Body of pancreas (tissue), 4 donors: ENCODE measurements around the gene TBX5.

Source experiments
- POLR2A ChIP-seq, 3 donors: fragments of 450-650 bp; IDR thresholded peaks; one replicate each; pipeline ENCODE4 v1.6.1; 2016; ENCODE audit warnings: antibody characterized with exemption in 3 of 3, mild to moderate bottlenecking in 2 of 3
- TF ChIP-seq, protein P1 (sequence below), 7 experiments: fragments of 450-650 bp in 4 of 7; fragments of 200-600 bp in 3 of 7; sonication (generic) in 3 of 7; IDR thresholded peaks; one replicate each; pipeline ENCODE4 v1.5.1; 2016 to 2019; ENCODE audit warnings: antibody characterized with exemption in 7 of 7

DNA sequence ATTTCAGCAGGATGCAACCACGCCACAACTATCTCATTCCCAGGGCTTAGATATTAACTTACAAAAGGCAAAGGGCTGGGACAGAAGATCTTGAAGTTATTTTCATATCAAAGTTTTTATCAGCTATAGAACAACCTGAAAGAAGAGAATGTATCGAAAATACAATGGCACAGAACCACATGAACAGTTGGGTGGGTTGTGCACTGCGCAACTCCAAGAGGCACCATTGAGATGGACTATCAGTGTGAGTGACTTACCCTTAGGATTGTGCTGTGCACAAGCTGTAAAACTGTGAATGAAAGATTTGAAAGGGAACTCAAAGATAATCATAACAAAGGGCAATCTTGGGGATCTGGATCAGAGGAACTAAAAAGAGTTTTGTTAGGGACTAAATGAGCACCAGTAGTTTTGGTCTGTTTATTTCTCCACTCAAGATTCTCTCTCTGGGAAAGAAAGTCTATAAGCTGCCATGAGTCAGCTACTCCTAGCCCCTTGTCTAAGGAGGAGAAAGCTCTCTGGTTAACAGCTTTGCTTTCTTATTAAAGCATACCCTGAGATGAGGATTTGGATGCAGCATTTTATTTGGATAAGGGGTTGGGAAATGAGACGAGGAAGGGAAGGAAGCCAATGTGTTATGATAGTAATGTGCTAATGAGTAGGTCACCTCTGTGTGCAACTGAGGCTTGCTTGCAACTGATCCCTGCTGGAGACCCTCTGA is 62.2 kb downstream of the TBX5 start:
- no peak for TF ChIP-seq POLR2A (IDR thresholded peaks at IDR 0.05)
- TF ChIP-seq, protein P1, sequence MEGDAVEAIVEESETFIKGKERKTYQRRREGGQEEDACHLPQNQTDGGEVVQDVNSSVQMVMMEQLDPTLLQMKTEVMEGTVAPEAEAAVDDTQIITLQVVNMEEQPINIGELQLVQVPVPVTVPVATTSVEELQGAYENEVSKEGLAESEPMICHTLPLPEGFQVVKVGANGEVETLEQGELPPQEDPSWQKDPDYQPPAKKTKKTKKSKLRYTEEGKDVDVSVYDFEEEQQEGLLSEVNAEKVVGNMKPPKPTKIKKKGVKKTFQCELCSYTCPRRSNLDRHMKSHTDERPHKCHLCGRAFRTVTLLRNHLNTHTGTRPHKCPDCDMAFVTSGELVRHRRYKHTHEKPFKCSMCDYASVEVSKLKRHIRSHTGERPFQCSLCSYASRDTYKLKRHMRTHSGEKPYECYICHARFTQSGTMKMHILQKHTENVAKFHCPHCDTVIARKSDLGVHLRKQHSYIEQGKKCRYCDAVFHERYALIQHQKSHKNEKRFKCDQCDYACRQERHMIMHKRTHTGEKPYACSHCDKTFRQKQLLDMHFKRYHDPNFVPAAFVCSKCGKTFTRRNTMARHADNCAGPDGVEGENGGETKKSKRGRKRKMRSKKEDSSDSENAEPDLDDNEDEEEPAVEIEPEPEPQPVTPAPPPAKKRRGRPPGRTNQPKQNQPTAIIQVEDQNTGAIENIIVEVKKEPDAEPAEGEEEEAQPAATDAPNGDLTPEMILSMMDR (IDR thresholded peaks at IDR 0.05): no peak
